NCI-H1417 treated with DMSO at 0.1 percent for 48 hours (cell line): ENCODE results near the gene NUTF2.
A peak's percentile ranks its signal among the peaks of the same experiment; 100 is the strongest.
"Not testable (repeated sequence)": the region's sequence is repeated elsewhere in the genome, so short reads cannot be mapped to it uniquely, and the experiment has no call there.

Experiments
- DNase-seq: peaks from one replicate; lab custom pipeline; 2025; lab: John Stamatoyannopoulos, UW

NUTF2 gene

DNA sequence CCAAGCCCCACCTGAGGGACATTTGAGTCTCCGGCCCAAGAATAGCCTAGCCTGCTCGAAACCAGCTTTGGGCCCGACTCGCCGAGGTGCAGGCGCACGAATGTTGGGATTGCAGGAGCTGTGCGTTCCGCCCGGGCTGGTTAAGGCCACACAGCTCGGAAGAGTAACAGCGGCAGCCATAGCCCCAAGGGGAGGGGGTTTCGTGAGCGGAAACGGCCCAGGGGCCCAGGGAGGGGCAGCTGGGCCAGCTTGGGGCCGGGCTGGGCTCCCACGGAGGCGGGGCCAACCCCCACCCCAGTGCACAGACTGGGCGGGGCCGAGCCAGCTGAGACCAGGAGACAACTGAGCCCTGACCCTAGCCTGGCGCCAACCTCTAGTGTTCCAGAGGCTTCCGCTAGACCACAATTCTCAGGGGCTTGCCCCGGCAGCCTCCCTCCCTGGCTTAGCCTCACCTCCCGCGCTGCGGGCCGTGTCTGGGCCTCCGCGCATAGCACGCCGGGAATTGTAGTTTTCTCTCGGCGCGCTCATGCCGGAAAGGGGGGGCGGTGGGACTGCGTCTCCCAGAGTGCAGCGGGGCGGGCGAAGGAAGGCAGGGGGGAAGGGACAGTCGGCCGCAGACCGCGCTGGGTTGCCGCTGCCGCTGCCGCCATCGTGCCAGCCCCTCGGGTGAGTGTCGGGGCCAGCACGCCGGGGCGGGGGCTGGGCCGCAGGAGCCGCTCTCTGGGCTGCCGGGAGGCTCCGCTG, at the start of gene NUTF2:
Gene NUTF2 (plus strand): TSS at position 614 of the 744 bp plus-strand sequence. CDS start 18,198 bp downstream, outside the sequence.
- DNase-seq, result peak; percentile 81

DNA sequence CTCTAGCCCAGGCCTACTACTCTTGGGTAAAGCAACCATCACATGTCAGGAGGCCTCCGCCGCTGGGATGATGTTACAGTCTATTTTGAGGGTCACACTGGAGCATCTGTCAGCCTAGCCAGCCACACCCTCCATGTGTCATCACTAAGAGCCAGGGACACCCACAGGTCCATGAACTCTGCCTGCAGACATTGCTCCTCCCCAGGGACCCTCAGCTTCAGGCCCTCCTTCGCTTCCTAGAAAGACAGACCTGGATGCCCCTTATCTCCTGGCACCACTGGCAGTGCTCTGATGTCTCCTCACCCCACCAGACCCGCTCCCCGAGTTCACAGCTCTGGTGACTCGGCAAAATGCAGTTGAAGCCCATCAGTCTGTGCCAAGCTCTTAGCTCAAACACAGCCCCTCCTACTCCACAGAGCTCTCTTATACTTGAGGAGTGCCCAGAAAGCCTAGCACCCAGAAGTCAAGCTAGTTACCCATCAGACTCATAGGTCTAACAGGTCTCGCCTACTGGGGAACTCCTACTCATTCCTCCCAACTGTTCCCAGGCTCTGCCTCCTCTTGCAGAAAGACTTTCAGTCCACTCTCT, 46.3 kb upstream of the NUTF2 start:
- no peak for DNase-seq

DNA sequence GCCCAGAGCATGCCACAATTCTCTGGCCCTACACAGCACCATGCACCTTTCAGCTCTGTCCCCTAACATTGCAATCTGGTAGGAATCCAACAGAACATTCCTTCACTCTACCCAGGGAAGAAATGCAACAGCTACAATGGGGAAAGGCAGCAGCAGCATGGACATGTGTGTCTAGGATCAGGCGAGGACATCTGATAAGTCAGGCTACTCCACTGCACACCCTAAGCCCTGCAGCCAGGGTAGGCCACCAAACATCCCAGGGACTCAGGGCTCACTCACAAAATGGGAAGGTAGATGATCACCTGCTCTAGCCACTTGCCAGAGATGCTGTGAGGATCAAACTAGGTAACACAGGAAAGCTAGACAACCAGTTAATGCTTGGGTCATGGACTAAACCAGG, 45.5 kb upstream of the NUTF2 start:
- DNase-seq, result no peak

DNA sequence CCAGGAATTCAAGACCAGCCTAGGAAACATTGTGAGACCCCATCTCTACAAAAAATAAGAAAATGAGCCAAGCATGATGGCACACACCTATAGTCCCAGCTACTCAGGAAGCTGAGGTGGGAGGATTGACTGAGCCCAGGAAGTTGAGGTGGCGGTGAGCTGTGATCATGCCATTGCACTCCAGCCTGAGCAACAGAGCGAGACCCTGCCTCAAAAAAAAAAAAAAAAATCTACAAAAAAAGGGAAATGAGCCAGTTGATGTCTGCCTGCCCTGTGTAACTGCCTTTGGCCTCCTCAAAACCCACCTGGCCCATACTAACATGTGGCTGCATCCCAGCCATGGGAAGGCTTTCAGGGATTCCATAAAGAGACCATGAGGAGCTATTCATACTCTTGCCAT, 44.9 kb upstream of the NUTF2 start:
- no peak for DNase-seq

DNA sequence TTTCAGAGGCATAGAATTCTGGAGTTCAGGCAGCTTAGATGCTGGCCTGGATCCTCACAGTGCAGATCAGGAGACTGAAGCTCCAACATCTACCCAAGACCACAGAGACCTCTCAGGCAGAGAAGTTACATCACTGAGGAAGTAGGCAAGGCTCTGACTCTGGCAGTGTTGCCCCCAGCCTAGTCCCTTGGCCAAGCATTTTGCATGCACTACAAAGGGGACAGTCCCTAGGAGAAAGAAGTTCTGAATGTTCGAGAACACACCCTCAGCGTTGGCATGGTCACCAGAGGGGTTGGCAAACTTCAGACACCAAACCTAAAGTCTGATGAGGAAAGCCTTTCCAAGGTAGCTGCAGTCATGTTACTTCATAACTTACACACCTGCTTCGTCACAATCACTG, 42.8 kb upstream of the NUTF2 start:
- no peak for DNase-seq

DNA sequence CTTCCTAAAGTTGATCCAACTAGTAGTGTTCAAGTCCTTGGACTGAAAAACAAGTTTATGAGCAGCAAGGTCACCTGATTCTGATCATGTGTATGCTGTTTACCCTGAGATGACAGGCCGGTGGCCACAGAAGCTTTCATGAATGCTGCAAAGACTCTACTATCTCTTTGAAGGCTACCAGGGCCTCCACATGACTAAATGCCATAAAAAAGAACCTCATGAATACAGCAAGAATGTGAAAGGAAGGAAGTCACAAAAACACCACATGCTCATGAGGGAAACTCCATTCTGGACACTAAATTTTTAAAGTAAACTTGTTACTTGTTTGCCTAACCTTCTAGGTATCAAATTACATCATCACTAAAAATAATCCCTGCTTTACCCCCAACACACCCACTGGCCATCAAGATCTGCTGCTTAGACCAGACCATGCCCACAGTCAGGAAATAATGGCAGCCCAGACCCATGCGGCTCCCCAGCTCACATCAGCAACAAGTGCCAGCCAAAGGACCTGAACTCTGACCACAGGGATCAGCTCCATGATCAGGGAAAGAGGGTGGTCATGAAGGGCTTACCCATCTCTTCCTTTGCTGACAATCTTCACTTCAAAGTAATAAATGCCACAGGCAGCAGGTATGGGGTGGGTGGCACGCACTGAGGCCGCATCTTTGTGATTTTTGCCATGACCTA, 41.7 kb upstream of the NUTF2 start:
- DNase-seq, result no peak

DNA sequence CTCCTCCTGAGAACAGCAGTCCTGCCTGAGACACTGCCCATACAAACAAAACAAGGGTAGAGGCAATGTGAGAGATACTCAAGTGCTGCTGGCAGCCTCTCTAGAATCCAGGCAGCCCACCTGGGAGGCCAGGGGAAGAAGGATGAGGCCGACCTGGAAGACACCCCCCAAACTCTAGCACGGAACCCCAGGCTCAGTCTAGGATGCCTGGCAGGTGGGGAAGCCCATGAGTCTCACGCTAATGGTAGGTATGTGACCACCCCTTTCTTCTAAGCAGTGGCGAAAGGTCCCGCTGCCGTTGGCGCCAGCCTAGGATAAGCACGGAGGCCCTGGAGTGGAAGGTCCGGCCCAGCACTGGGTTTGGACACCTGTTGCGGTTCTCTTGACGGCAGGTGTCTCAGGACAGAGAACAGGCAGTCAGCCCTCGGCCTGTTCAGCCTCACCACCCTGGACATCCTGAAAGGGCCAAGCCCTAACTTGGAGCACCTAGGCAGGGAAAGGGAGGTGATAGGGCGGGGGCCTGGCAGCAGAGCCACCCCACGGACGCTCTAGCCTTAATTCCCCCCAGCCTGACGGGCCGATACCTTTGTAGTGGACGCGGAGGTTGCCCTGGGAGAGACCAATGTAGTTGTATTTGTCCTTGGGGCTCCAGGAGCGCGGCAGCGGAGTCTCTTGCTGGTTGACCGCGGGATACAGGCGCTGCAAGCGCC, 40.9 kb upstream of the NUTF2 start:
- no peak for DNase-seq

DNA sequence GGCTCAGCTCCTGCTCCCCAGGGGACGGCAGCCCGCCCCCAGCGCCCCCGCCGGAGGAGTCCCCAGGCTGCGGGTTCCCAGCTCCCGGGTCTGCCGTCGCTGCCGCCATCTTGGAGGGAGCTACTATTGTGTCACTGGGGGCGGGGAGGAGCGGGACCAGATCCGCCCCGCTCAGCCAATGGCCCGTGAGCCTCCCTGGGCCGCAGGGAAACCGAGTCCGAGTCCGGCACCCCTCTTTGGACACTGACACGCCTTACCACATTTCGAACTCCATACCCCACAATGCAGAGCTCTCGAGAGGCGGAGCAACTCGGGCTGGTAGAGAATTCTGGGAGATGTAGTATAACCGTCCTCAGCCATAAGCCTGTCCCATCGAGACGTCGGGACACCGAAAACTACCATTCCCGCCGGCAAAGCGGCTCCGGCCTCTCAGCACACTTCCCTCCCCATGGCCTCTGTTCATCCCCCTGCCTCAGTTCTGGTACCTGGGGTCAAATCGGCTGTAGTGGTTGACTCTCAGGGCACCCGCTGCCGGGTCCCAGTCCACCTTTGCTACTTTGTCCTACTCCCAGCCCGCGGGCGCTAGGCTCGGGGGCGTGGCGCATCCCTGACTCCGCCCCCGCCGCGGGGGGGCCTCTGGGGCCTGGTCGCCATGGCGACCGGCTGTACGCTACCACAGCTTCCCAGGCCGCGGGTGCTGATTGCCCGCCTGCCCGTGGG, 40.1 kb upstream of the NUTF2 start, which contains the start of the genes RANBP10 and TSNAXIP1:
Gene RANBP10 (minus strand): TSS at position 133 of the 720 bp plus-strand sequence. CDS start 24 bp downstream, at position 109.
Gene TSNAXIP1 (plus strand): TSS at position 462 of the 720 bp plus-strand sequence. CDS start 261 bp downstream, outside the sequence.
- peak; percentile 95 for DNase-seq

DNA sequence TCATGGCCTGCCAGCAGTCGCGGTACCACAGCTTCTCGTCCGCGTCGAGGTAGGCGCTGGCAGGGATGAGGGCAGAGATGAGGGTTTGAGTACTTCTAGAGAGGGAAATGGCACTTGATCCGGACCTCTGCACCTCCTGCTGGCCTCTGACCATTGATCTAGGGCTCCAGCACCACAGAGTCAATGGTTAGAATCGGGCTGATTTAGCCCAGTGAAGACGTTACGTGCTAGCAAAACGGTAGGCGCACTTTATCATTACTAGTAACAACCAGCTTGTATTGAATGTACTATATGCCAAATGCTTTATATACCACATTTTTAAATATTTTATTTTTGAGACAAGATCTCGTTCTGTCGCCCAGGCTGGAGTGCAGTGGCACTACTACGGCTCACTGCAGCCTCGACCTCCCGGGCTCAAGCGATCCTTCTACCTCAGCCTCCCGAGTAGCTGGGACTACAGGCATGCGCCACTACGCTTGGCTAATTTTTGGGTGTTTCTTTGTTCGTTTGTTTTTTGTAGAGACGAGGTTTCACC, 39.5 kb upstream of the NUTF2 start:
- no peak for DNase-seq

DNA sequence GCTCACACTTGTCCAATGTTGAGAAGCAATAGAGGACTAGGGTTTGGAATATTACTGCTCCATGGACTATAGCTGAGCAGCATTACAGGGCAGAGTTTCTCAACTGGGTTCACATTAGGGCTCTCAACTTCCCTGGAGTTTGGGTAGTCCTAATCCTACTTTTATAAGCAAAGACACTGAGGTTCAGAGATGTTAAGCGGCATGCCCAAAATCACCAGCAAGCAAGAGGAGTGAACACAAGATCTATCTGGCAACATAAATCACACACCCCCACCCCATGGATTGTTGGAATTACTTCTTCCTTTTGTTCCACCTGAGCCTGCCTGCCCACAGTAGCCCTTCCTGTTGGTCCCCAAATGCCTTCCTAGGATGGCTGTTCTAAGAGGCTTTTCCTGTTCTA, 34.8 kb upstream of the NUTF2 start:
- DNase-seq, result no peak

DNA sequence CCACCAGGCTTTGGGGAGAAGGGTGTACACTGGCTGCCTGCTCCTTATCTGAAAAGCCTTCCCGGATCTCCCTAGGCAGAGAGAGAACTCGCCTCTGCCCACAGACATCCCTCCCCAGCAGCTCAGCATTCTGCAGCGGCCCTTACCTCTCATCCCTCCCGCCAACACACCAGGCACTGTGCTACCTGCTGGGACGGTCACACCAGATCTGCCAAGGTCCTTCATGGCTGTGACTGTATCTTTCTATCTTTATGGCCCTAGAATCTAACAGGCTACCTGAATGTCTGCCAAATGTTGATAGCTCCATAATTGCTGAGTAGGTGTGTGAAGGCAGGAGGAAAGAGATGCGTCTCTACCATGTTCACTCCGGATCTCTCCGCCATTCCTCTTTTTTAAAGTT, 32.2 kb upstream of the NUTF2 start:
- DNase-seq, result no peak

DNA sequence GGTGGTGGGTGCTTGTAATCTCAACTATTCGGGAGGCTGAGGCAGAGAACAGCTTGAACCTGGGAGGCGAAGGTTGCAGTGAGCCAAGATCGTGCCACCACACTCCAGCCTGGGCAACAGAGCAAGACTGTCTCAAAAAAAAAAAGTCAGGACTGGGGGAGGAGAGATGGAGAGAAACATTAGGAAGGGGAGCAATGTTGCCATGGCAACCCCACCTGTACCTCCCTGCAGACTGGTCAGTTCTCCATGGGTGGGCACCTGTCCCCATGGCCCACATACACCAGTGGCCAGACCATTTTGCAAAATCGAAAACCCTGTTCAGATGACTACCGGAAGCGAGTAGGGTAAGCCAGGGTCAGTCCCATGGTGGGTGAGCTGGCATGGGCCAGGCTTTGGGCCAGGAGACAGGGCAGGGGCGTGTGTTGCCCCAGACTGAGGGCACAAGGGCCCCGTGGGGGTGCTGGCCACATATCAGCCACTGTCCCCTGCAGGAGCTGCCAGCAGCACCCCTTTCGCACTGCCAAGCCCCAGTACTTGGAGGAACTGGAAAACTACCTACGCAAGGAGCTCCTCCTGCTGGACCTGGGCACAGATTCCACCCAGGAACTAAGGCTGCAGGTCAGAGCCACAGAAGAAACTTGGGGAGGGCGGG, 26.0 kb upstream of the NUTF2 start:
- DNase-seq, result no peak

DNA sequence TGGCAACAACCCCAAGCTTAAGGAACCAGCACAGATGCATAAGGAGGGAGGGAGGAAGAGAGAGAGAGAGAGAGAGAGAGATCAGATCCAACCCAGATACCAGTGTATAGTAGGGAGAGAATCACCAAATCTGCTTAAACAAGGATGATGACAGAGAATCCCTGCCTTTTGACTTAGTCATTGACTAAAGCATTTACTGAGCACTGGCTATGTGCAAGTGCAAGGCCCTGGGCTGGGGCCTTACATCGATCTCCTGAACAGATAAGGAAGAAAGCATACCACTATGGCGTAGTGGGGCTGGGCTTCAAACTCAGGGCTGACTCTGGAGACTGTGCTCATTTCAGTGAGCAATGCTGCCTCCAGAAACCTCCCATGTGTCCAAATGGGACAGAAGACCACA, 24.2 kb upstream of the NUTF2 start:
- no peak for DNase-seq

DNA sequence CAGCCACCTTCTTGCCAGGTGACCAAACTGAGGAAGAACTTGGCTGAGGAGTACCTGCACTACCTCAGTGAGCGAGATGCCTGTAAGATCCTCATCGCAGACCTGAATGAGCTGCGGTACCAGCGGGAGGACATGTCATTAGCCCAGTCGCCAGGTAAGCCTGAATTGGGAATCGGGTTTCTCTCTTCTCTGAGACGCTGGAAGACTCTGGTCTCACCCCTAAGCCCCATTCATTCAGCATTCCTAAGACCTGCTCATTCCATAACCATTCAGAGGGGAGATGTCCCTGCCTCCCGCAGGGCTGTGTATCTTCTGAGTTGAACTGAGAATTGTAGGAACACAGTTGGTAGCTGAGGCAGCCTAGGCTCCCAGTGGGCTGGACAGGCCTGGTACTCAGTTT, 21.6 kb upstream of the NUTF2 start:
- no peak for DNase-seq

DNA sequence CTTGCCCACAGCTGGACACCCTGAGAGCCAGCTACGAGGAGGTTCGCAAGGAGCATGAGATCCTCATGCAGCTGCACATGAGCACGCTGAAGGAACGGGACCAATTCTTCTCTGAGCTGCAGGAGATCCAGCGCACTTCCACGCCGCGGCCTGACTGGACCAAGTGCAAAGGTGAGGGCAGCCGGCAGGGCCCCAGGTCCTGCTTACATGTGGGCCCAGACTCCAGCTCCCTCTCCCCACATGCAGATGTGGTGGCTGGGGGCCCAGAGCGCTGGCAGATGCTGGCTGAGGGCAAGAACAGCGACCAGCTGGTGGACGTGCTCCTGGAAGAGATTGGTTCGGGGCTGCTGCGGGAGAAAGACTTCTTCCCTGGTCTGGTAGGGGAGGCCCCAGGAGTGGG, 20.8 kb upstream of the NUTF2 start:
- DNase-seq, result no peak

DNA sequence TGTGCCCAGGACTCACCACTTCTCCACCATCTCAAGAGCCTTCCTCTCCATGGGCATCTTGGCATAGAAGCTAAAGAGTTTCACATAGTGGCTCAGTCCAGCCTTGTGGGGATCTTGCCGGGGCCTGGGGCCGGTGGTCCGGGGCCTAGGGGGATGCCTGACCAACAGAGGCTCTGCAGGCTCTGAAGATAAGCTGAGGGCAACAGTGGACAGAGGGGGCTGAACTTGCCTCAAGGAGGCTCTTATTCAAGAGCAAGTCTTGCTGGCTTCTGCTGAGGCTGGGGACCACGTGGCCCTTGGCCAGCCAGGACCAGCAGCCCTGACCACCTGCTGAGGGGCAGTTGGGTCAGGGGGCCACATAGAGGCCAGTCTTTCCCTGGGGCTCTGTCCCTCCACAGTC, 18.1 kb upstream of the NUTF2 start:
- no peak for DNase-seq

DNA sequence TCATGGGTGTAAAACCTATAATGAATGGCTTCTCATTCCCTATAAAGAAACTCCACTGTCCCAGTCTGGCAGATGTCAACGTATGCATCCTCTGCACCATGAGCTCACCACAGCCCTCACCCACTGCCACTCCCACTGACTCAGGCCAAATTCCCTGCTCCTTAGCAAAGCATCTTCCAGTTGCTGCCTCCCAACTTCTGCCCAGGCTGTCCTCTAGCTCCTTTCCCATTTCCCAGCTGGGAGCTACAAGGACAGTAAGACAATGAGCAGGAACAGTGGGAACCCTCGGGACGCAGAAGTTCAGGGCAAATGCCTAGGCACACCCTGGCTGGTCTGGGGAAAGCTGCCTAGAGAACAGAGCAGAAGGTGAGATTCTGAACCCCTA, 13.7 kb upstream of the NUTF2 start:
- DNase-seq, result no peak

DNA sequence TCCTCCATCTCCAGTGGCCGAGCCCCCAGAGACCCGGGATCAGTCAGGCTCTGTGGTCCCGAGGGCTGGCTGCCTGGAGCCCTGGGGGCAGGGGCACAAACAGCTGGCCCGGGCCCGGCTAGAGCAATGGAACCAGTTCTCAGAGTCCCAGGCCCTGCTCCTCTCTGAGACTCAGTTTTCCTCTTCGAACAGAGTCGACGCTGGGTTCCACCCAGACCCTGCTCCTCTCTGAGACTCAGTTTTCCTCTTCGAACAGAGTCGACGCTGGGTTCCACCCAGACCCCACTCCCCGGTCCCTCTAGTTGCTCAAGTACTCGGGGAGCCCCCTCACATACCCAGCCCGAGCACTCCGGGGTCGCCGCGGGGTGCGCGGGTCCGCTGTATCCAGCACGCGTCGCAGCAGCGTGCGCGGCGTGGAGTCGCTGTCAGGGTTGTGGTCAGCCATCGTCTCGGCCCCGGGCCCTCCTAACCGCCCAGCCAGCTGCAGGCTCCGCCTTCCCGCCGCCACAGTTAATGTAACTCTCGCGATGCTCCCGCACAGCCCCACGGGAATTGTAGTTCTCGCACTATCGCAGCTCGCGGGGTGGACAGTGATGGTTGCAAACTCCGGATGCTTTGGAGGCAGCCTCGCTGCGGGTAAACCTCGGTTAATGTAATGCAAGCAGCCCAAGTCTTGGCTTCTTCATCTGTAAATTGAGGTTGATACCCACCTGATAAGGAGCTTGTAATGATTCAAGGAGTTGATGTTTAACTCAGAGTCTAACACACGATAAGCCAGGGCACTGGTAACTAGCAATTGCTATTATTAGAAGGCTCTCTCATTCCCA, 13.1 kb upstream of the NUTF2 start:
- DNase-seq, result peak; percentile 21

DNA sequence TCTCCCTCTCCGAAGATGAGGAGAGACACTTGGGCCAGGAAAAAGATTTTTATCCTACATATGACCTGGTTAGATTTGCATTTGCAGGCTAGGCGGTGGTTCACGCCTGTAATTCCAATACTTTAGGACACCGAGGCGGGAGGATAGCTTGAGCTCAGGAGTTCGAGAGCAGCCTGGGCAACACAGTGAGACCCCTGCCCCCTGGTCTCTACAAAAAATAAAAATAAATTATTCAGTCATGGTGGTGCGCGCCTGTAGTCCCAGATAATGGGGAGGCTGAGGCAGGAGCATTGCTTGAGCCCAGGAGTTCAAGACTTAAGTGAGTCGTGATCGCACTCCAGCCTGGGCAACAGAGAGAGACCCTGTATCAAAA, 12.5 kb upstream of the NUTF2 start:
- no peak for DNase-seq

DNA sequence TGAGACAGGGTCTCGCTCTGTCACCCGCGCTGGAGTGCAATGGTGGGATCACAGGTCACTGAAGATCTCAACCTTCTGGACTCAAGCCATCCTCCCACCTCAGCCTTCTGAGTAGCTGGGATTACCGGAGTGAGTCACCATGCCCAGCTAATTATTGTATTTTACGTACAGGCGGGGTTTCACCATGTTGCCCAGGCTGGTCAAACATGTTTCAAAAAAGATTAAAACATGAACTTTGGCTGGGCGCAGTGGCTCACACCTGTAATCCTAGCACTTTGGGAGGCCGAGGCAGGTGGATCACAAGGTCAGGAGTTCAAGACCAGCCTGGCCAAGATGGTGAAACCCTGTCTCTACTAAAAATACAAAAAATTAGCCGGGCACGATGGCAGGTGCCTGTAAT, 9.5 kb upstream of the NUTF2 start:
- not testable (repeated sequence) for DNase-seq
